ENCODE measurements around the gene MLANA. TPM values are rescaled to one million over a fixed set of nuclear protein-coding genes. Genes with fewer than 3 reads are reported as not detected.

MLANA gene
- total RNA-seq, 2 experiments from 2014 or later: not detected

- intact Hi-C loops (cut with micrococcal nuclease): no loop called here
- H3K27me3 Mint-ChIP-seq: no peaks in the 10 kb centered on the region
- DNase-seq (no peak), ATAC-seq (no peak)
- no peaks in the 10 kb centered on the region for H3K4me1 Mint-ChIP-seq (ENCODE audit: low read depth)
- ChIA-PET POLR2A (interaction anchor here (1.5 kb wide), 1 partner anchor 9 kb away, joined by 6 read pairs; no protein-coding TSS in a partner anchor), CTCF (interaction anchor here (0.9 to 7.7 kb wide), 3 partner anchors 9 to 129 kb away, joined by 3 to 66 read pairs (median 3); partner anchors contain the start of gene ERMP1)
- TF ChIP-seq CTCF (IDR thresholded peaks at IDR 0.05): no peak
- H3K9me3 Mint-ChIP-seq: no peaks in the 10 kb centered on the region
- no peak overlapping the region for H3K27ac Mint-ChIP-seq
- no peak overlapping the region for H3K4me3 Mint-ChIP-seq
- H3K36me3 Mint-ChIP-seq (ENCODE audit: low read depth): peaks cover 2% of the 10 kb centered on the region
Observed at GRCh38 chr9:5895782-5896181, 5.1 kb downstream of the MLANA start.

DNA sequence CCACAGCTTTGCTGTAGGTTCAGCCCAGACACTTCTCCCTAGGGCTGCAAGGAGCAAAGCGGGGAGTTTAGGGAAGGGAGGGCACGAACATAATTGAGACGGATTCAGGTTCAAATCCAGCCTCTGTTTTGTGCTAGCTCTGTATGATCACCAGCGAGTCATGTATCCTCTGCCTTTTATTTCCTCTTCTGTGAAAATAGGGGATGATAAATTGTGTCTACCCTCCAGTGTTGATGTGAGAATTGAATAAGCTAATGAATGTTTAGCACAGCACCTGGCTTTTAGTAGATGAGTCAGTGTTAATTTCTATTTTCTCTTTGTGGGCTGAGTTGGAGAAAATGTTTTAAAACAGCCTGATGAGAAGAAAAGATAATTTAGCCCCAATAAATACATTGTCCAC, 6.2 kb downstream of the MLANA start:
- POLR2A ChIA-PET: interaction anchor here (1.5 kb wide), 1 partner anchor 10 kb away, joined by 6 read pairs; no protein-coding TSS in a partner anchor
- no peak overlapping the region for H3K27ac Mint-ChIP-seq
- ATAC-seq: no peak

DNA sequence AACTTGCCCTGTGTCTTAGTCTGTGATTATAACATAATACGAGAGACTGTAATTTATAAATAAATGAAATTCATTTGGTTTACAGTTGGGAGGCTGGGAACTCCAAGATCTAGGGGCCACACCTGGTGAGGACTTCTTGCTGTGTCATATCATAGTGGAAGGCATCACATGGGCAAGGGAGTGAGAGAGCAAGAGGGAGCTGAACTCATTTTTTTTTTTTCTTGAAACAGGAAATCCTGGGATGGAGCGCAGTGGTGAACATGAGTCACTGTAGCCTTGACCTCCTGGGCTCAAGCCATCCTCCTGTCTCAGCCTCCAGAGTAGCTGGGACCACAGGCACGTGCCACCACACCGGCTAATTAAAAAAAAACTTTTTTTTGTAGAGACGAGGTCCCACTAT, 7.2 kb downstream of the MLANA start:
- ChIA-PET POLR2A (no interaction called here), CTCF (interaction anchor here (5.0 to 7.7 kb wide), 2 partner anchors 11 to 156 kb away, joined by 16 to 66 read pairs; no protein-coding TSS in a partner anchor)
- Mint-ChIP-seq H3K36me3 (ENCODE audit: low read depth) (peaks cover 2% of the 10 kb centered on the region), H3K4me3 (no peak overlapping the region), H3K9me3 (no peaks in the 10 kb centered on the region), H3K27me3 (no peaks in the 10 kb centered on the region), H3K27ac (no peak overlapping the region), H3K4me1 (ENCODE audit: low read depth) (no peaks in the 10 kb centered on the region)
- intact Hi-C loops (cut with micrococcal nuclease): no loop called here
- no peak for DNase-seq
- no peak for TF ChIP-seq CTCF (IDR thresholded peaks at IDR 0.05)
- ATAC-seq: no peak

More for the DNA sequence above, 6.2 kb downstream of the MLANA start:
- no peak overlapping the region for H3K4me3 Mint-ChIP-seq
- H3K27me3 Mint-ChIP-seq: no peaks in the 10 kb centered on the region
- no peak for DNase-seq
- intact Hi-C loops (cut with micrococcal nuclease): no loop called here
- H3K36me3 Mint-ChIP-seq (ENCODE audit: low read depth): peaks cover 2% of the 10 kb centered on the region
- no peaks in the 10 kb centered on the region for H3K9me3 Mint-ChIP-seq
- CTCF ChIA-PET: interaction anchor here (0.9 to 7.7 kb wide), 3 partner anchors 10 to 191 kb away, joined by 3 to 66 read pairs (median 3); no protein-coding TSS in a partner anchor
- no peaks in the 10 kb centered on the region for H3K4me1 Mint-ChIP-seq (ENCODE audit: low read depth)
- no peak for TF ChIP-seq CTCF (IDR thresholded peaks at IDR 0.05)

GRCh38 chr9:5899292-5899691, 8.6 kb downstream of the MLANA start:
- intact Hi-C loops (cut with micrococcal nuclease): no loop called here
- DNase-seq (no peak), ATAC-seq (peak; percentile 30)
- H3K36me3 Mint-ChIP-seq (ENCODE audit: low read depth): peaks cover 2% of the 10 kb centered on the region
- H3K4me1 Mint-ChIP-seq (ENCODE audit: low read depth): no peaks in the 10 kb centered on the region
- H3K9me3 Mint-ChIP-seq: no peaks in the 10 kb centered on the region
- CTCF ChIA-PET: interaction anchor here (0.9 to 7.7 kb wide), 4 partner anchors 12 to 155 kb away, joined by 4 to 66 read pairs (median 11); partner anchors contain the start of gene ERMP1
- POLR2A ChIA-PET: interaction anchor here (0.6 kb wide), 1 partner anchor 109 kb away, joined by 3 read pairs; a partner anchor contains a TSS
- H3K4me3 Mint-ChIP-seq: no peak overlapping the region
- H3K27ac Mint-ChIP-seq: no peak overlapping the region
- peak; percentile 18 for TF ChIP-seq CTCF (IDR thresholded peaks at IDR 0.05)
- no peaks in the 10 kb centered on the region for H3K27me3 Mint-ChIP-seq

DNA sequence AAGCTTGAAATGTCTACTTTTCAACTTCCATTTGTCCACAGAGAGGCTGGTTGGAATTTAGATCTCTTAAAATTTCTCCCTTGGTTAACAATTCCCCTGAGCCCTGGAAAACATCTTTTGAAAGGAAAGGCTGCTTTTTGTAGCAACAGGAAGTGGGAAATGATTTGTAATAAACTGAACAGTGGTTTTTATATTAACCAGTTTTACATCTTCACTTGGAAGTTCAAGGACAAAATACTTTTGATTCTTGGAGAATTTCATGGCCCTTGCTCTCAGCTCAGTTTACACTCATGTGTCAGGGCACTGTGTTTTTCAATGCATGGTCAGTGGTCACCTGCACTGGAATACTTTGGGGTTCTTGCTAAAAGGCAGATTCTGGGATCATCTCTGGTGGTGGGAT, 9.9 kb downstream of the MLANA start:
- Mint-ChIP-seq H3K36me3 (ENCODE audit: low read depth) (peaks cover 2% of the 10 kb centered on the region), H3K4me1 (ENCODE audit: low read depth) (no peaks in the 10 kb centered on the region), H3K27ac (no peak overlapping the region), H3K9me3 (no peaks in the 10 kb centered on the region), H3K4me3 (no peak overlapping the region), H3K27me3 (no peaks in the 10 kb centered on the region)
- DNase-seq (no peak), ATAC-seq (no peak)
- POLR2A ChIA-PET: no interaction called here
- intact Hi-C loops (cut with micrococcal nuclease): no loop called here
- CTCF ChIA-PET: interaction anchor here (5.0 to 7.7 kb wide), 2 partner anchors 14 to 153 kb away, joined by 16 to 66 read pairs; no protein-coding TSS in a partner anchor
- no peak for TF ChIP-seq CTCF (IDR thresholded peaks at IDR 0.05)
